H9 (cell line): ENCODE results near the gene DOK6. TPM values are rescaled to one million over a fixed set of nuclear protein-coding genes. Genes with fewer than 3 reads are reported as not detected.

Source experiments
- DNase-seq: peaks from one replicate; pipeline ENCODE4 v3.0.0-alpha.2; 2017
- H2AFZ ChIP-seq: one replicate; pipeline ENCODE4 v1.6.1; 2013; ENCODE audit warnings: mild to moderate bottlenecking, low read length, control low read depth, moderate library complexity
- H2AK5ac ChIP-seq: 2 replicates; pipeline ENCODE4 v1.6.1; 2013; ENCODE audit warnings: low read length, control low read depth, mixed read lengths; ENCODE audit not compliant: insufficient read length
- H2BK120ac ChIP-seq: one replicate; pipeline ENCODE4 v1.6.1; 2013; ENCODE audit warnings: low read depth, mild to moderate bottlenecking, low read length, control low read depth, inconsistent platforms; ENCODE audit not compliant: poor library complexity, severe bottlenecking
- H2BK12ac ChIP-seq: 2 replicates; pipeline ENCODE4 v1.6.1; 2013; ENCODE audit warnings: low read length, control low read depth, mixed read lengths, low read depth; ENCODE audit not compliant: insufficient read length
- H2BK15ac ChIP-seq: 2 replicates; pipeline ENCODE4 v1.6.1; 2013; ENCODE audit warnings: low read depth, low read length, control low read depth
- H2BK20ac ChIP-seq: one replicate; pipeline ENCODE4 v1.6.1; 2013; ENCODE audit warnings: low read depth, mild to moderate bottlenecking, low read length, control low read depth, inconsistent platforms; ENCODE audit not compliant: poor library complexity, severe bottlenecking
- H2BK5ac ChIP-seq: 2 replicates; pipeline ENCODE4 v1.6.1; 2013; ENCODE audit warnings: low read length, control low read depth, mixed read lengths; ENCODE audit not compliant: insufficient read length
- H3K14ac ChIP-seq: 2 replicates; pipeline ENCODE4 v1.6.1; 2013; ENCODE audit warnings: low read length, control low read depth; ENCODE audit not compliant: insufficient read depth
- H3K18ac ChIP-seq: 2 replicates; pipeline ENCODE4 v1.6.1; 2013; ENCODE audit warnings: low read depth, mild to moderate bottlenecking, mixed read lengths, low read length, control low read depth; ENCODE audit not compliant: insufficient read length
- H3K23ac ChIP-seq: 2 replicates; pipeline ENCODE4 v1.6.1; 2013; ENCODE audit warnings: low read length, control low read depth, mixed read lengths, low read depth; ENCODE audit not compliant: insufficient read length
- H3K23me2 ChIP-seq: 2 replicates; pipeline ENCODE4 v1.6.1; 2013; ENCODE audit warnings: low read depth, mild to moderate bottlenecking, mixed read lengths, low read length, control low read depth; ENCODE audit not compliant: insufficient read length, poor library complexity, severe bottlenecking
- H3K27ac ChIP-seq: 2 replicates; pipeline ENCODE4 v1.5.1; 2013; ENCODE audit warnings: low read length, control low read depth, mixed read lengths, low read depth; ENCODE audit not compliant: insufficient read length
- H3K27me3 ChIP-seq: 2 replicates; pipeline ENCODE4 v1.6.1; 2013; ENCODE audit warnings: low read length, control low read depth, inconsistent platforms; ENCODE audit not compliant: insufficient read depth
- H3K4ac ChIP-seq: 2 replicates; pipeline ENCODE4 v1.6.1; 2013; ENCODE audit warnings: low read depth, mild to moderate bottlenecking, control low read depth, inconsistent platforms, low read length, moderate library complexity
- H3K4me1 ChIP-seq: 2 replicates; pipeline ENCODE4 v1.6.1; 2013; ENCODE audit warnings: low read length, control low read depth, inconsistent platforms; ENCODE audit not compliant: insufficient read depth
- H3K4me2 ChIP-seq: 2 replicates; pipeline ENCODE4 v1.6.1; 2013; ENCODE audit warnings: low read length, control low read depth, mixed read lengths; ENCODE audit not compliant: insufficient read length, insufficient read depth
- H3K56ac ChIP-seq: 2 replicates; pipeline ENCODE4 v1.6.1; 2013; ENCODE audit warnings: low read depth, mild to moderate bottlenecking, mixed read lengths, low read length, control low read depth; ENCODE audit not compliant: insufficient read length
- H3K79me1 ChIP-seq: 2 replicates; pipeline ENCODE4 v1.6.1; 2013; ENCODE audit warnings: low read depth, mild to moderate bottlenecking, moderate library complexity, low read length, control low read depth, inconsistent platforms; ENCODE audit not compliant: insufficient read depth, poor library complexity, severe bottlenecking
- H3K79me2 ChIP-seq: 2 replicates; pipeline ENCODE4 v1.6.1; 2013; ENCODE audit warnings: low read length, control low read depth, inconsistent platforms; ENCODE audit not compliant: insufficient read depth
- H3K9ac ChIP-seq: 2 replicates; pipeline ENCODE4 v1.6.1; 2013; ENCODE audit warnings: low read length, control low read depth, mixed read lengths; ENCODE audit not compliant: insufficient read length; ENCODE audit errors: extremely low read depth
- H3K9me3 ChIP-seq: one replicate; pipeline ENCODE4 v1.6.1; 2013; ENCODE audit warnings: low read depth, low read length, inconsistent platforms; ENCODE audit not compliant: control insufficient read depth
- H3T11ph ChIP-seq: one replicate; pipeline ENCODE4 v1.6.1; 2013; ENCODE audit warnings: mild to moderate bottlenecking, low read length, control low read depth, inconsistent platforms
- H4K20me1 ChIP-seq: one replicate; pipeline ENCODE4 v1.6.1; 2013; ENCODE audit not compliant: control insufficient read depth, insufficient read length, insufficient read depth
- H4K5ac ChIP-seq: 2 replicates; pipeline ENCODE4 v1.6.1; 2013; ENCODE audit warnings: low read depth, mild to moderate bottlenecking, mixed read lengths, low read length, control low read depth; ENCODE audit not compliant: insufficient read length
- H4K8ac ChIP-seq: replicated peaks from 2 replicates; pipeline ENCODE4 v1.6.1; 2013; ENCODE audit warnings: low read length, control low read depth, mixed read lengths, low read depth; ENCODE audit not compliant: insufficient read length
- H4K91ac ChIP-seq: 2 replicates; pipeline ENCODE4 v1.6.1; 2013; ENCODE audit warnings: low read depth, mild to moderate bottlenecking, moderate library complexity, mixed read lengths, low read length, control low read depth; ENCODE audit not compliant: insufficient read length
- H3K27ac Mint-ChIP-seq, 3 experiments: 2 replicates in 2 of 3; 3 replicates in 1 of 3; pipeline ENCODE4 v1.8.0; 2020 to 2021; ENCODE audit warnings: mixed read lengths in 3 of 3, mild to moderate bottlenecking in 1 of 3, moderate library complexity in 1 of 3
- H3K27me3 Mint-ChIP-seq: 2 replicates; pipeline ENCODE4 v1.8.0; 2021; ENCODE audit warnings: low read depth, mild to moderate bottlenecking, moderate library complexity, mixed read lengths
- H3K36me3 Mint-ChIP-seq, 3 experiments: 2 replicates in 2 of 3; 3 replicates in 1 of 3; pipeline ENCODE4 v1.8.0; 2020 to 2021; ENCODE audit warnings: low read depth in 3 of 3, mixed read lengths in 3 of 3; ENCODE audit not compliant: insufficient read depth in 1 of 3
- H3K4me1 Mint-ChIP-seq, 2 experiments: 2 replicates each; pipeline ENCODE4 v1.8.0; 2020; ENCODE audit warnings: mixed read lengths in 2 of 2
- H3K4me3 Mint-ChIP-seq, 2 experiments: 2 replicates in 1 of 2; 3 replicates in 1 of 2; pipeline ENCODE4 v1.8.0; 2020 to 2021; ENCODE audit warnings: mild to moderate bottlenecking in 2 of 2, mixed read lengths in 2 of 2, moderate library complexity in 1 of 2
- H3K9me3 Mint-ChIP-seq, 2 experiments: 2 replicates in 1 of 2; 3 replicates in 1 of 2; pipeline ENCODE4 v1.8.0; 2020; ENCODE audit warnings: mild to moderate bottlenecking in 2 of 2, mixed read lengths in 2 of 2, moderate library complexity in 1 of 2
- WGBS: extraction: QIAGEN DNeasy Blood & Tissue Kit; methylation state at CpG from one replicate; pipeline ENCODE4 v1.1.7; 2013; ENCODE audit warnings: missing lambda C conversion rate, low lambda C conversion rate, mixed read lengths; ENCODE audit not compliant: insufficient read length; ENCODE audit errors: extremely low coverage; 5-methylcytosine and 5-hydroxymethylcytosine counted together
- total RNA-seq: library from RNA; stranded (reverse); gene quantifications from 2 replicates; pipeline ENCODE4 v1.2.1, GENCODE V29; 2021
- TF ChIP-seq, protein P1 (sequence below): fragments of 200-600 bp; sonication (generic); conservative IDR thresholded peaks from 3 replicates; pipeline ENCODE4 v1.8.0; 2021; ENCODE audit warnings: antibody characterized with exemption, mild to moderate bottlenecking

Gene DOK6
- total RNA-seq, 1 experiment from 2014 or later: 0.20 TPM

DNA sequence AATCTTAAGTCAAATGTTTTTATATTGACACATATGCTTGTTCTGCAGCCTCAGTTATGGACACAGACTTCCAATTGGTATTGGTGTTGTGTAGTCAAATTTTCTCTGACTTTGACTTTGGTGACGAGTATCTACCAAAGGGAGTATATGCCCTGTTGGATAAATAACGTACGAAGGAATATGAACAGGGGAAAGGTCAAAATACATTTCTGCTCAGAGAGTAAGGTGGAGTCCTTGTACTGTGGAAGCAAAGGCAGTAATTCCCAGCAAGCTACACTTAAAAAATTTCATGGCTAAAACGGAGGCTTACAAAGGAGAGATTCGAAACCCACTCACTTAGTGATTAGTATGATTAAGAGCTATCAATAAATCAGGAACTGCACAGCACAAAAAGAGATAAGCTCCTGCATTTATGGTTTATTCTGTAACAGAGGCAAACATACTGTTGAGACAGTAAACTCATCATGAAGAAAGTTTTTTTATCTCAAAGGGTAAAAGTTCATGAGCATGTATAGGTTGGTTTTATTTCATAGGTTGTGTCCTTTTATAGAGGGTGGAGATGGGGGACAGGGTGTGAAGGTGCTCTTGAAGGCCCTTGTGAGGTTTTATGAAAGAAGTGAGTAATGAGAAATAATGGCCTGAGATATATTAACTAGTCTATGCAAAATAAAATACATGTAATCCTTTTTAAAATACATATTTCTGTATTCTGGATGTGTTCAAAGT, 404.3 kb downstream of the DOK6 start:
- H3K4ac ChIP-seq: no peak overlapping the region
- H3K18ac ChIP-seq: no peak overlapping the region
- H2BK20ac ChIP-seq: no peak overlapping the region
- WGBS: no CpG with 5 or more reads among the region's 5 CpGs
- H2AK5ac ChIP-seq: no peak overlapping the region
- no peak overlapping the region for H2BK120ac ChIP-seq
- no peaks in the 10 kb centered on the region for H3K79me2 ChIP-seq
- H2BK15ac ChIP-seq: no peak overlapping the region
- TF ChIP-seq, protein P1, sequence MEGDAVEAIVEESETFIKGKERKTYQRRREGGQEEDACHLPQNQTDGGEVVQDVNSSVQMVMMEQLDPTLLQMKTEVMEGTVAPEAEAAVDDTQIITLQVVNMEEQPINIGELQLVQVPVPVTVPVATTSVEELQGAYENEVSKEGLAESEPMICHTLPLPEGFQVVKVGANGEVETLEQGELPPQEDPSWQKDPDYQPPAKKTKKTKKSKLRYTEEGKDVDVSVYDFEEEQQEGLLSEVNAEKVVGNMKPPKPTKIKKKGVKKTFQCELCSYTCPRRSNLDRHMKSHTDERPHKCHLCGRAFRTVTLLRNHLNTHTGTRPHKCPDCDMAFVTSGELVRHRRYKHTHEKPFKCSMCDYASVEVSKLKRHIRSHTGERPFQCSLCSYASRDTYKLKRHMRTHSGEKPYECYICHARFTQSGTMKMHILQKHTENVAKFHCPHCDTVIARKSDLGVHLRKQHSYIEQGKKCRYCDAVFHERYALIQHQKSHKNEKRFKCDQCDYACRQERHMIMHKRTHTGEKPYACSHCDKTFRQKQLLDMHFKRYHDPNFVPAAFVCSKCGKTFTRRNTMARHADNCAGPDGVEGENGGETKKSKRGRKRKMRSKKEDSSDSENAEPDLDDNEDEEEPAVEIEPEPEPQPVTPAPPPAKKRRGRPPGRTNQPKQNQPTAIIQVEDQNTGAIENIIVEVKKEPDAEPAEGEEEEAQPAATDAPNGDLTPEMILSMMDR: no peak
- no peaks in the 10 kb centered on the region for H3K9me3 ChIP-seq
- no peak for DNase-seq
- H4K5ac ChIP-seq: no peak overlapping the region
- no peak overlapping the region for H4K91ac ChIP-seq
- H3K27ac ChIP-seq: no peak overlapping the region
- H3K27me3 ChIP-seq: no peaks in the 10 kb centered on the region
- H2BK12ac ChIP-seq: no peak overlapping the region
- no peak overlapping the region for H3K56ac ChIP-seq
- Mint-ChIP-seq H3K36me3 (no peaks in the 10 kb centered on the region), H3K4me3 (no peak overlapping the region), H3K27me3 (no peaks in the 10 kb centered on the region), H3K27ac (no peak overlapping the region), H3K9me3 (peaks cover 0 to 2% of the 10 kb centered on the region in 2 experiments; a peak in 2 of 5 replicates), H3K4me1 (no peaks in the 10 kb centered on the region)
- H3K23ac ChIP-seq: no peak overlapping the region
- H3K79me1 ChIP-seq: no peaks in the 10 kb centered on the region
- H4K20me1 ChIP-seq: no peaks in the 10 kb centered on the region
- no peak overlapping the region for H3K9ac ChIP-seq
- no peak overlapping the region for H3K14ac ChIP-seq
- H3K23me2 ChIP-seq: no peaks in the 10 kb centered on the region
- no peak overlapping the region for H3T11ph ChIP-seq
- H3K4me2 ChIP-seq: no peak overlapping the region
- no peak overlapping the region for H2AFZ ChIP-seq
- H4K8ac ChIP-seq: no peak overlapping the region
- H2BK5ac ChIP-seq: no peak overlapping the region
- no peaks in the 10 kb centered on the region for H3K4me1 ChIP-seq
